K562 (cell line): ENCODE results near the gene DNA2. TPM values are rescaled to one million over a fixed set of nuclear protein-coding genes. Genes with fewer than 3 reads are reported as not detected.
A peak's percentile ranks its signal among the peaks of the same experiment; 100 is the strongest.

Source experiments
- CREB1 ChIP-seq, 2 experiments: sonication (generic) in 1 of 2; formaldehyde crosslinking in 1 of 2; IDR thresholded peaks; 2 replicates each; pipeline versions ENCODE4 v1.6.1 to v1.8.0; 2012 to 2022; ENCODE audit warnings: inconsistent platforms in 1 of 2, mild to moderate bottlenecking in 1 of 2, missing genetic modification reagents in 1 of 2, moderate library complexity in 1 of 2
- CXXC5 ChIP-seq: fragments of 250-450 bp; sonication (Bioruptor Pico); IDR thresholded peaks from 2 replicates; pipeline ENCODE4 v1.8.0; 2022; ENCODE audit warnings: inconsistent platforms, mild to moderate bottlenecking, moderate library complexity
- EP400 ChIP-seq: fragments of 450-650 bp; IDR thresholded peaks from 2 replicates; pipeline ENCODE4 v1.6.1; 2017; ENCODE audit warnings: antibody characterized with exemption, mild to moderate bottlenecking, moderate library complexity
- ERF ChIP-seq: fragments of 450-650 bp; formaldehyde crosslinking; IDR thresholded peaks from 2 replicates; pipeline ENCODE4 v1.4.0; 2020; ENCODE audit warnings: mild to moderate bottlenecking, mixed read lengths
- HEY1 ChIP-seq: fragments of 250-450 bp; sonication (Bioruptor Pico); IDR thresholded peaks from 2 replicates; pipeline ENCODE4 v1.5.0; 2020; ENCODE audit warnings: mild to moderate bottlenecking, moderate library complexity, borderline replicate concordance
- IFI16 ChIP-seq: fragments of 250-450 bp; sonication (Bioruptor Pico); IDR thresholded peaks from 2 replicates; pipeline ENCODE4 v2.1.2; 2022; ENCODE audit warnings: mild to moderate bottlenecking, inconsistent platforms
- MEF2A ChIP-seq: IDR thresholded peaks from 2 replicates; pipeline ENCODE4 v1.6.1; 2011; ENCODE audit warnings: low read depth, mild to moderate bottlenecking, low read length, moderate library complexity; ENCODE audit not compliant: control insufficient read depth
- NCOR1 ChIP-seq: fragments of 450-650 bp; IDR thresholded peaks from 2 replicates; pipeline ENCODE4 v1.6.1; 2016; ENCODE audit warnings: mild to moderate bottlenecking, moderate library complexity
- RFX1 ChIP-seq: fragments of 450-650 bp; IDR thresholded peaks from 2 replicates; pipeline ENCODE4 v1.6.1; 2016; ENCODE audit warnings: mild to moderate bottlenecking, moderate library complexity
- SAFB2 ChIP-seq: fragments of 200-400 bp; formaldehyde crosslinking; IDR thresholded peaks from 2 replicates; pipeline ENCODE4 v1.6.1; 2018; ENCODE audit warnings: borderline replicate concordance, low read length, low read depth, moderate library complexity; ENCODE audit not compliant: severe bottlenecking
- ZC3H8 ChIP-seq: fragments of 450-650 bp; IDR thresholded peaks from 2 replicates; pipeline ENCODE4 v1.6.1; 2017
- ZNF354B ChIP-seq: fragments of 250-450 bp; sonication (Bioruptor Pico); IDR thresholded peaks from 2 replicates; pipeline ENCODE4 v1.4.0; 2020
- ZNF57 ChIP-seq: fragments of 450-650 bp; formaldehyde crosslinking; IDR thresholded peaks from 2 replicates; pipeline ENCODE4 v1.4.0; 2020; ENCODE audit warnings: mild to moderate bottlenecking, moderate library complexity
- polyA plus RNA-seq, 8 experiments: library from polyadenylated mRNA; depleted of rRNA in 4 of 8; stranded (reverse) in 5 of 8; unstranded in 3 of 8; fragments of >200 nt; fragmentation: Nextera tagmentation in 2 of 8; fragmentation: Illumina TruSeq in 1 of 8; extraction: Ambion mirVana in 2 of 8; extraction: Trizol in 1 of 8; gene quantifications; 2 replicates each; pipeline versions ENCODE4 v1.2.1 to v1.2.3, GENCODE V29; 2011 to 2014; ENCODE audit warnings: inconsistent platforms in 1 of 8, missing spikeins in 1 of 8
- total RNA-seq, 7 experiments: library from RNA; depleted of rRNA in 6 of 7; stranded (reverse); fragments of >200 nt in 6 of 7; fragmentation: Illumina TruSeq in 2 of 7; extraction: Trizol in 2 of 7; gene quantifications; 2 replicates each; pipeline versions ENCODE4 v1.2.1 to v1.2.3, GENCODE V29; 2011 to 2021; ENCODE audit warnings: low replicate concordance in 1 of 7
- TF ChIP-seq, protein P1 (sequence below): IDR thresholded peaks from 2 replicates; pipeline ENCODE4 v1.6.1; 2012; ENCODE audit warnings: low read depth, low read length, improper control_type of control experiment, borderline replicate concordance
- TF ChIP-seq, protein P2 (sequence below): sonication (generic); formaldehyde crosslinking; IDR thresholded peaks from 2 replicates; pipeline ENCODE4 v1.8.0; 2022; ENCODE audit warnings: missing genetic modification reagents, mild to moderate bottlenecking, borderline replicate concordance
- TF ChIP-seq, protein P3 (sequence below): fragments of 200-800 bp; sonication (Bioruptor generic); IDR thresholded peaks from 2 replicates; pipeline ENCODE4 v1.6.1; 2016; ENCODE audit warnings: missing genetic modification characterization, missing compliant biosample characterization
- TF ChIP-seq, protein P4 (sequence below): sonication (generic); formaldehyde crosslinking; IDR thresholded peaks from 2 replicates; pipeline ENCODE4 v1.8.0; 2022; ENCODE audit warnings: missing genetic modification reagents, mild to moderate bottlenecking, borderline replicate concordance

DNA2 gene
- total and polyA plus RNA-seq, 9 of the 15 experiments (the other 6 are each of a cell fraction or from before 2014, with no cell fraction given) = 24.6 to 51.4 (median 40.8) TPM

DNA sequence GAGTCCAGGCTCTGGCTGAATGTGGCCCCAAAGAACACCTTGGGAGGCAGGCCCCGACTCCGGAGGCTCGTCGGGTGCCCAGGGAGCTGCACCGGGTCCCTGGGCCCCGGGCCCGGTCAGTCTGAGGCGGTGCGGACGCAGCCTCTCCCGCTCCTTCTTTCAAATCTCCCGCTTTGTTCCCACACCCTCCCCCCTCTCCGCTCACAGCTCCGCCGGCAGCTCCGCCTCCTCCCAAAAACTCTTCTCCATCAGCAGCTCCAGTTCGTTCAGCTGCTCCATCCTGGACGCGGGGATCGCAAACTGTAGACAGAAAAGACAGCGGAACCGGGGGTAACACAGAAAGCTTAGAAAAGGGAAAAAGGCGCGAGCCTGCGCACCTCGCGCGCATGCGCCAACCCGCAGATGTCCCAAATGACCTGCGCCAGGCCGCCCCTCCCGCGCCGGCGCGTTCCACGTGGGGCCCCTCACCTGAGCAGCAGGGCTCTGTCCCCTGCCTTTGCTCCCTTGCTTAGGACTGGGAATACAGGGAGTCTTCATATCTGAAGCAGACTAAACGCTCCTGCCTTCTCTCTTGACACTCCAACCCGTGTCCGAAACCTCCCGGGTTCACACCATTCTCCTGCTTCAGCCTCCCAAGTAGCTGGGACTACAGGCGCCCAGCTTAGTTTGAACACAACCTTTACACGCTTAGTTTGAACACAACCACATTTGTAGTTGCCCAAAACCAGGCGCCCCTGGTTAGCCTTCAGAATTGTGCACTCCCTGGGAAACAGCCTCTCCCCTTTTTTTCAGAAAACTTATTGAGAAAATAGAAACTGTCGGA is at the start of gene DNA2 (continued):
- TF ChIP-seq, protein P1, sequence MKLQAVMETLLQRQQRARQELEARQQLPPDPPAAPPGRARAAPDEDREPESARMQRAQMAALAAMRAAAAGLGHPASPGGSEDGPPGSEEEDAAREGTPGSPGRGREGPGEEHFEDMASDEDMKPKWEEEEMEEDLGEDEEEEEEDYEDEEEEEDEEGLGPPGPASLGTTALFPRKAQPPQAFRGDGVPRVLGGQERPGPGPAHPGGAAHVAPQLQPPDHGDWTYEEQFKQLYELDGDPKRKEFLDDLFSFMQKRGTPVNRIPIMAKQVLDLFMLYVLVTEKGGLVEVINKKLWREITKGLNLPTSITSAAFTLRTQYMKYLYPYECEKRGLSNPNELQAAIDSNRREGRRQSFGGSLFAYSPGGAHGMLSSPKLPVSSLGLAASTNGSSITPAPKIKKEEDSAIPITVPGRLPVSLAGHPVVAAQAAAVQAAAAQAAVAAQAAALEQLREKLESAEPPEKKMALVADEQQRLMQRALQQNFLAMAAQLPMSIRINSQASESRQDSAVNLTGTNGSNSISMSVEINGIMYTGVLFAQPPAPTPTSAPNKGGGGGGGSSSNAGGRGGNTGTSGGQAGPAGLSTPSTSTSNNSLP = 0 out of 2 replicates have a peak, but pooled peaks have one; percentile 13
- TF ChIP-seq, protein P2, sequence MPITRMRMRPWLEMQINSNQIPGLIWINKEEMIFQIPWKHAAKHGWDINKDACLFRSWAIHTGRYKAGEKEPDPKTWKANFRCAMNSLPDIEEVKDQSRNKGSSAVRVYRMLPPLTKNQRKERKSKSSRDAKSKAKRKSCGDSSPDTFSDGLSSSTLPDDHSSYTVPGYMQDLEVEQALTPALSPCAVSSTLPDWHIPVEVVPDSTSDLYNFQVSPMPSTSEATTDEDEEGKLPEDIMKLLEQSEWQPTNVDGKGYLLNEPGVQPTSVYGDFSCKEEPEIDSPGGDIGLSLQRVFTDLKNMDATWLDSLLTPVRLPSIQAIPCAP = no peak
- TF ChIP-seq NCOR1 = no peak
- peak; percentile 76; the same call in 1 of the 2 replicates for TF ChIP-seq ERF
- peak; percentile 93 for TF ChIP-seq CXXC5 (CRISPR knock-in tag)
- no peak for TF ChIP-seq SAFB2
- TF ChIP-seq RFX1 = no peak
- TF ChIP-seq IFI16 (CRISPR knock-in tag) = no peak
- no peak; the same call in 1 of the 2 replicates for TF ChIP-seq CREB1 (IDR thresholded peaks at IDR 0.05)
- TF ChIP-seq CREB1 (CRISPR knock-in tag; IDR thresholded peaks at IDR 0.05) = no peak
- TF ChIP-seq ZNF57 = no peak
- TF ChIP-seq ZC3H8 = 0 out of 2 replicates have a peak, but pooled peaks have one; percentile 16
- TF ChIP-seq ZNF354B (CRISPR knock-in tag) = peak; percentile 51; the same call in 1 of the 2 replicates
- TF ChIP-seq EP400 = peak; percentile 96
- TF ChIP-seq MEF2A = no peak
- TF ChIP-seq, protein P3, sequence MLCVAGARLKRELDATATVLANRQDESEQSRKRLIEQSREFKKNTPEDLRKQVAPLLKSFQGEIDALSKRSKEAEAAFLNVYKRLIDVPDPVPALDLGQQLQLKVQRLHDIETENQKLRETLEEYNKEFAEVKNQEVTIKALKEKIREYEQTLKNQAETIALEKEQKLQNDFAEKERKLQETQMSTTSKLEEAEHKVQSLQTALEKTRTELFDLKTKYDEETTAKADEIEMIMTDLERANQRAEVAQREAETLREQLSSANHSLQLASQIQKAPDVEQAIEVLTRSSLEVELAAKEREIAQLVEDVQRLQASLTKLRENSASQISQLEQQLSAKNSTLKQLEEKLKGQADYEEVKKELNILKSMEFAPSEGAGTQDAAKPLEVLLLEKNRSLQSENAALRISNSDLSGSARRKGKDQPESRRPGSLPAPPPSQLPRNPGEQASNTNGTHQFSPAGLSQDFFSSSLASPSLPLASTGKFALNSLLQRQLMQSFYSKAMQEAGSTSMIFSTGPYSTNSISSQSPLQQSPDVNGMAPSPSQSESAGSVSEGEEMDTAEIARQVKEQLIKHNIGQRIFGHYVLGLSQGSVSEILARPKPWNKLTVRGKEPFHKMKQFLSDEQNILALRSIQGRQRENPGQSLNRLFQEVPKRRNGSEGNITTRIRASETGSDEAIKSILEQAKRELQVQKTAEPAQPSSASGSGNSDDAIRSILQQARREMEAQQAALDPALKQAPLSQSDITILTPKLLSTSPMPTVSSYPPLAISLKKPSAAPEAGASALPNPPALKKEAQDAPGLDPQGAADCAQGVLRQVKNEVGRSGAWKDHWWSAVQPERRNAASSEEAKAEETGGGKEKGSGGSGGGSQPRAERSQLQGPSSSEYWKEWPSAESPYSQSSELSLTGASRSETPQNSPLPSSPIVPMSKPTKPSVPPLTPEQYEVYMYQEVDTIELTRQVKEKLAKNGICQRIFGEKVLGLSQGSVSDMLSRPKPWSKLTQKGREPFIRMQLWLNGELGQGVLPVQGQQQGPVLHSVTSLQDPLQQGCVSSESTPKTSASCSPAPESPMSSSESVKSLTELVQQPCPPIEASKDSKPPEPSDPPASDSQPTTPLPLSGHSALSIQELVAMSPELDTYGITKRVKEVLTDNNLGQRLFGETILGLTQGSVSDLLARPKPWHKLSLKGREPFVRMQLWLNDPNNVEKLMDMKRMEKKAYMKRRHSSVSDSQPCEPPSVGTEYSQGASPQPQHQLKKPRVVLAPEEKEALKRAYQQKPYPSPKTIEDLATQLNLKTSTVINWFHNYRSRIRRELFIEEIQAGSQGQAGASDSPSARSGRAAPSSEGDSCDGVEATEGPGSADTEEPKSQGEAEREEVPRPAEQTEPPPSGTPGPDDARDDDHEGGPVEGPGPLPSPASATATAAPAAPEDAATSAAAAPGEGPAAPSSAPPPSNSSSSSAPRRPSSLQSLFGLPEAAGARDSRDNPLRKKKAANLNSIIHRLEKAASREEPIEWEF (CRISPR knock-in tag) = no peak; the same call in none of the 2 replicates
- no peak for TF ChIP-seq HEY1 (CRISPR knock-in tag)
- TF ChIP-seq, protein P4, sequence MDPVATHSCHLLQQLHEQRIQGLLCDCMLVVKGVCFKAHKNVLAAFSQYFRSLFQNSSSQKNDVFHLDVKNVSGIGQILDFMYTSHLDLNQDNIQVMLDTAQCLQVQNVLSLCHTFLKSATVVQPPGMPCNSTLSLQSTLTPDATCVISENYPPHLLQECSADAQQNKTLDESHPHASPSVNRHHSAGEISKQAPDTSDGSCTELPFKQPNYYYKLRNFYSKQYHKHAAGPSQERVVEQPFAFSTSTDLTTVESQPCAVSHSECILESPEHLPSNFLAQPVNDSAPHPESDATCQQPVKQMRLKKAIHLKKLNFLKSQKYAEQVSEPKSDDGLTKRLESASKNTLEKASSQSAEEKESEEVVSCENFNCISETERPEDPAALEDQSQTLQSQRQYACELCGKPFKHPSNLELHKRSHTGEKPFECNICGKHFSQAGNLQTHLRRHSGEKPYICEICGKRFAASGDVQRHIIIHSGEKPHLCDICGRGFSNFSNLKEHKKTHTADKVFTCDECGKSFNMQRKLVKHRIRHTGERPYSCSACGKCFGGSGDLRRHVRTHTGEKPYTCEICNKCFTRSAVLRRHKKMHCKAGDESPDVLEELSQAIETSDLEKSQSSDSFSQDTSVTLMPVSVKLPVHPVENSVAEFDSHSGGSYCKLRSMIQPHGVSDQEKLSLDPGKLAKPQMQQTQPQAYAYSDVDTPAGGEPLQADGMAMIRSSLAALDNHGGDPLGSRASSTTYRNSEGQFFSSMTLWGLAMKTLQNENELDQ (CRISPR knock-in tag) = peak; percentile 74; the same call in 1 of the 2 replicates
